ENCODE measurements around the gene CPLANE1.

Gene CPLANE1

GRCh38 chr5:37071901-37072581 is 177.1 kb downstream of the CPLANE1 start:
- H3K4me3 ChIP-seq (ENCODE audit: low read depth, low read length) = no peak overlapping the region

DNA sequence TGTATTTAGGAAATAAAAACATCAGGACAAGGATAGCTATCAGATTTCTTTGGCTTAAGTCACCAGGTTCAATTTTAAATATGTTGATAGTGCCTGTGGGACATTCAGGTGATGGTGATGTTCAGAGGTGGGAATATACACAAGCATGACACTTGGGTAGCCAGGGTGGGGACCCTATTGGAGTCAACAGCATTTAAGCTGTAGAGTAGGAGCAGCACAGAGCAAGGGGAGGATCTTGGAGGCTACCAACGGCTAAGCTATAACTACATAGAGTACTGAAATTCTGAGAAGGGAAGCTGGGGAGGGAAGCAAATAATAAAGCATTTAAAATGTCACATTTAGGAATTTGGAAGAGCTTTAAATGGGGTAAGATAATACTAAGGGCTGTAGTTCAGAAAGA is 177.7 kb downstream of the CPLANE1 start:
- no peak overlapping the region for H3K4me3 ChIP-seq (ENCODE audit: low read depth, low read length)

DNA sequence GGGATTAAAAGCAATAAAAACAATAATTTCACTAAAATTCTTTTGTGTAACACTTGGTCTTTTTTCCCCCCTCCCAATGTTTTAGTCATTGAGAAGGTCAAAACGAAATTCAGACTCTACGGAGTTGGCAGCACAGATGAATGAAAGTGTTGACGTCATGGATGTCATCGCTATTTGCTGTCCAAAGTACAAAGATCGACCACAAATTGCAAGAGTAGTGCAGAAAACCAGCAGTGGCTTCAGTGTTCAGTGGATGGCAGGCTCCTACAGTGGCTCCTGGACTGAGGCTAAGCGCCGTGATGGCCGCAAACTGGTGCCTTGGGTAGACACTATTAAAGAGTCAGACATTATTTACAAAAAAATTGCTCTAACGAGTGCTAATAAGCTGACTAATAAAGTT is 184.7 kb downstream of the CPLANE1 start:
- H3K4me3 ChIP-seq (ENCODE audit: low read depth, low read length) = no peak overlapping the region

GRCh38 chr5:37063739-37064138 is 185.4 kb downstream of the CPLANE1 start:
- H3K4me3 ChIP-seq (ENCODE audit: low read depth, low read length) = no peak overlapping the region

DNA sequence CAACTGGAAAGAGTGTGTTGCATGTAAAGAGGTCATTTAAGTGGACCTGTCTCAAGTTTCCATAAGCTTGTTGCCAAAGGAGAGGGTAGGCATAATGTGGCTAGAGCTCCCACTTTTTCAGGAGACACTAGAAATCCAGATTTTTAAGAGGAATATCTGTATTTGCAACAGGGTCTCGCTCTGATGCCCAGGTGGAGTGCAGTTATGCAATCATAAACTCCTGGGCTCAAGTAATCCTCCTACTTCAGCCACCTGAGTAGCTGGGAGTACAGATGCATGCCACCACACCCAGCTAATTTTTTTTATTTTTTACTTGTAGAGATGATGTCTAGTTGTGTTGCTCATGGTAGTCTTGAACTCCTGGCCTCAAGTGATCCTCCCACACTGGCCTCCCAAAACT is 189.1 kb downstream of the CPLANE1 start:
- no peak overlapping the region for H3K4me3 ChIP-seq (ENCODE audit: low read depth, low read length)

- no peak overlapping the region for H3K4me3 ChIP-seq (ENCODE audit: low read depth, low read length)
Measured at GRCh38 chr5:37056762-37057161, 192.4 kb downstream of the CPLANE1 start.

All from iPS-11a (cell line).